DND-41 (cell line): ENCODE results near the gene DDX50.

Experiments
- EZH2 ChIP-seq: IDR thresholded peaks from 3 replicates; pipeline ENCODE4 v1.6.1; 2012; ENCODE audit warnings: borderline replicate concordance, low read depth, mild to moderate bottlenecking, moderate library complexity, low read length, inconsistent platforms; ENCODE audit not compliant: severe bottlenecking
- TF ChIP-seq, protein P1 (sequence below): IDR thresholded peaks from 2 replicates; pipeline ENCODE4 v1.5.1; 2012; ENCODE audit warnings: borderline replicate concordance, low read length, moderate library complexity, mild to moderate bottlenecking; ENCODE audit not compliant: poor library complexity, severe bottlenecking; ENCODE audit errors: extremely low read depth

DNA sequence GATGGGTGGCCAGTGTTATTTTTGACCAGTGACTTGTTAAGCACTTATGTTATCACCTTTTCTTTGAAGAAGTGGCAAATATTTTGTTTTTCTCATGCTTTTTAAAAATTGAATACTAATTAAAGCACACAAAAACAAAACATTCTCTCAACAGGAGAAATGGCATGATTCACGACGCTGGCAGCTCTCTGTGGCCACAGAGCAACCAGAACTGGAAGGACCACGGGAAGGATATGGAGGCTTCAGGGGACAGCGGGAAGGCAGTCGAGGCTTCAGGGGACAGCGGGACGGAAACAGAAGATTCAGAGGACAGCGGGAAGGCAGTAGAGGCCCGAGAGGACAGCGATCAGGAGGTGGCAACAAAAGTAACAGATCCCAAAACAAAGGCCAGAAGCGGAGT, 81.3 kb downstream of the DDX50 start:
- TF ChIP-seq, protein P1, sequence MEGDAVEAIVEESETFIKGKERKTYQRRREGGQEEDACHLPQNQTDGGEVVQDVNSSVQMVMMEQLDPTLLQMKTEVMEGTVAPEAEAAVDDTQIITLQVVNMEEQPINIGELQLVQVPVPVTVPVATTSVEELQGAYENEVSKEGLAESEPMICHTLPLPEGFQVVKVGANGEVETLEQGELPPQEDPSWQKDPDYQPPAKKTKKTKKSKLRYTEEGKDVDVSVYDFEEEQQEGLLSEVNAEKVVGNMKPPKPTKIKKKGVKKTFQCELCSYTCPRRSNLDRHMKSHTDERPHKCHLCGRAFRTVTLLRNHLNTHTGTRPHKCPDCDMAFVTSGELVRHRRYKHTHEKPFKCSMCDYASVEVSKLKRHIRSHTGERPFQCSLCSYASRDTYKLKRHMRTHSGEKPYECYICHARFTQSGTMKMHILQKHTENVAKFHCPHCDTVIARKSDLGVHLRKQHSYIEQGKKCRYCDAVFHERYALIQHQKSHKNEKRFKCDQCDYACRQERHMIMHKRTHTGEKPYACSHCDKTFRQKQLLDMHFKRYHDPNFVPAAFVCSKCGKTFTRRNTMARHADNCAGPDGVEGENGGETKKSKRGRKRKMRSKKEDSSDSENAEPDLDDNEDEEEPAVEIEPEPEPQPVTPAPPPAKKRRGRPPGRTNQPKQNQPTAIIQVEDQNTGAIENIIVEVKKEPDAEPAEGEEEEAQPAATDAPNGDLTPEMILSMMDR, result no peak
- TF ChIP-seq EZH2, result no peak
